IgD-negative memory B cell (primary cell): ENCODE measurements around the gene MAPRE3. TPM values are rescaled to one million over a fixed set of nuclear protein-coding genes. Genes with fewer than 3 reads are reported as not detected.

ENCODE experiments used
- H3K27ac Mint-ChIP-seq, 3 donors: one replicate each; pipeline ENCODE4 v1.8.0; 2020 to 2022; ENCODE audit warnings: mild to moderate bottlenecking in 3 of 3, mixed read lengths in 3 of 3, moderate library complexity in 1 of 3
- H3K27me3 Mint-ChIP-seq: one replicate; pipeline ENCODE4 v1.8.0; 2021; ENCODE audit warnings: mixed read lengths
- H3K36me3 Mint-ChIP-seq: one replicate; pipeline ENCODE4 v1.8.0; 2020; ENCODE audit warnings: mild to moderate bottlenecking, mixed read lengths
- H3K4me1 Mint-ChIP-seq, 3 donors: one replicate each; pipeline ENCODE4 v1.8.0; 2020 to 2022; ENCODE audit warnings: mixed read lengths in 3 of 3, mild to moderate bottlenecking in 1 of 3
- H3K4me3 Mint-ChIP-seq, 4 donors: one replicate each; pipeline ENCODE4 v1.8.0; 2020 to 2022; ENCODE audit warnings: mild to moderate bottlenecking in 4 of 4, mixed read lengths in 4 of 4, moderate library complexity in 3 of 4
- H3K9me3 Mint-ChIP-seq, 3 donors: one replicate each; pipeline ENCODE4 v1.8.0; 2020 to 2021; ENCODE audit warnings: mixed read lengths in 3 of 3, mild to moderate bottlenecking in 1 of 3
- polyA plus RNA-seq: library from polyadenylated mRNA; unstranded; fragments of 300-500 nt; fragmentation: Illumina TruSeq; gene quantifications from one replicate; pipeline ENCODE4 v1.2.3, GENCODE V29; 2021

Gene MAPRE3
- polyA plus RNA-seq, 1 donor from 2014 or later = 2.4 TPM

- Mint-ChIP-seq H3K36me3 (no peaks in the 10 kb centered on the region), H3K9me3 (no peaks in the 10 kb centered on the region), H3K4me1 (peaks cover 10 to 16% (median 11%) of the 10 kb centered on the region in 3 donors), H3K27ac (peak overlapping the region in 2 of 3 donors; percentile 58 to 70), H3K4me3 (peak overlapping the region; percentile 58 to 85 (median 82)), H3K27me3 (peaks cover 14% of the 10 kb centered on the region)
Observed at GRCh38 chr2:26969077-26969844, 1.2 kb upstream of the MAPRE3 start.

DNA sequence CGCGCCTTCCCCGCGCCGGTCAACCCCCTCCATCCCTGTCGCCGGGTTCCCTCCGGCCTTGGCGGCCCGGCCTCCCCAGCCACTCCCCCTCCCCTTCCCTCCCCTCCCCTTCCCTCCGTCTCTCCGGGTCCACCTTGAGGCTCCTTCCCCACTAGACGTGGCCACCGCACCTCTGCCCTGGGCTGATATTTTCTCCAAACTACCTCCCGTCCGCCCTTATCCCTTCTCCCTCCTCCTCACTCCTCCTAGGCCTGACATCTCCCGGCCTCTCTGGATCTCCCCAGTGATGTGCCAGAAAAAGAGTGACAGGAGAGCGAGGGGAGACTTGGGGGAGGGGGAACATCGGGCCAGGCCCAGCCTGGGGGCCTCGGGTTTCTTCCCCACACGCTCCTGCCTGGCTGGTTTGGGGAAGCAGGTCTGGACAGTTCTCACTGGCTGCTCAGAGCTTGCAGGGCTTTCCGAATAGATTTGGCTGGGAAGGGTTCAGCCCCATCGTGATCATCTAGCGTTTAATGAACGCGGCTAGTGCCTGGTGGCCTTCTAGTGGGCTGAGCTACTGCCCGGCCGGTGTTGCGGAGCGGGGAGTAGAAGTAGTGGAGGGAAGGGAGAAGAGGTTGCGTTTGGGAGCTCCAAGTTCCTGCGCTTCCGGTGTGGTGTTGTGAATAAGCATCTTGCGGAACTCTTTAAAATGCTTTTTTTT is 641 bp downstream of the MAPRE3 start:
- Mint-ChIP-seq H3K4me3 (peak overlapping the region; percentile 72 to 91 (median 83)), H3K4me1 (peaks cover 10 to 17% (median 11%) of the 10 kb centered on the region in 3 donors), H3K9me3 (no peaks in the 10 kb centered on the region), H3K27ac (peak overlapping the region; percentile 38 to 85 (median 73)), H3K36me3 (no peaks in the 10 kb centered on the region), H3K27me3 (peaks cover 6% of the 10 kb centered on the region)

DNA sequence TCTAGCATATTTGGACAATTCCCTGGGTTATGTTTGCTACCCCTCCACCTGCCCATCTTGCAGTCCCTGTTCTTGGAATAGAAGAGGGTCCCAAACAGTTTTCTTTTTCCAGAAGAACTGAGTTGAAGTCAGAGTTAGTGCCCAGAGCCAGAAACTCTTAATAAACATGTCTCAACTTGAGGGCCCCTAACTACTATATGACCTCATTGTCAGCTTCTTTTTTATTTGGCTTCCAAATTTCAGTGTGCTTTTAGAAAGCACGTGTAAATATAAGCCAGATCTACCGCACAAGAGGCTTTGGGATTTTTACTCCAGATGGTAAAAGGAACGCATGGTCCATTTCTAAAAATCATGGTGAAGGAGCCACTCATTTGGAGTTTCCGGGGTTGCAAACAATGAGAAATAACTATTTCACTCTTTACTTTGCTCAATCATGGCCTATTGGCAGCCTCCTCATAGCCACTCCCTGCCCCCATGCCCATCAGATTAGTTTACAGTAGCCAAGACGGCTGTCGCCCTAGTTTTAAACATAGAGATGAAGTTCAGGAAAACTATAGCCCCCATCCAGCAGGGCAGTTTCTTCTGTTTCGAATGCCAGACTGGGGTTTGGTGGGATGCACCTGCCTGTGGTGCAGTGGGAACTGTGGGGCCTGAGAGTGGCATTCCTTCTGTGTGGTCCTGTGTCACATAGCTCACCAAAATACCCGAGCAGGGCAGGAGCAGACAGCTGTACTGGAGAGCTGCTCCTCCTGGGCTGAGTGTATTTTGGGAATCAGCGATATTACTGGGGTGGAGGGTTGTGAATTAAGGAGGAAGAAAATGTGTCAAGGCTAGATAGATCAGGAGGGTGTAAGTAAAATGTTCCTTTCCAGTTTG is 1.7 kb downstream of the MAPRE3 start:
- H3K27me3 Mint-ChIP-seq = peaks cover 6% of the 10 kb centered on the region
- no peaks in the 10 kb centered on the region for H3K9me3 Mint-ChIP-seq
- H3K36me3 Mint-ChIP-seq = no peaks in the 10 kb centered on the region
- H3K4me3 Mint-ChIP-seq = peak overlapping the region in 2 of 4 donors; percentile 72 to 79
- H3K27ac Mint-ChIP-seq = peak overlapping the region; percentile 38 to 85 (median 73)
- H3K4me1 Mint-ChIP-seq = peaks cover 10 to 17% (median 11%) of the 10 kb centered on the region in 3 donors

DNA sequence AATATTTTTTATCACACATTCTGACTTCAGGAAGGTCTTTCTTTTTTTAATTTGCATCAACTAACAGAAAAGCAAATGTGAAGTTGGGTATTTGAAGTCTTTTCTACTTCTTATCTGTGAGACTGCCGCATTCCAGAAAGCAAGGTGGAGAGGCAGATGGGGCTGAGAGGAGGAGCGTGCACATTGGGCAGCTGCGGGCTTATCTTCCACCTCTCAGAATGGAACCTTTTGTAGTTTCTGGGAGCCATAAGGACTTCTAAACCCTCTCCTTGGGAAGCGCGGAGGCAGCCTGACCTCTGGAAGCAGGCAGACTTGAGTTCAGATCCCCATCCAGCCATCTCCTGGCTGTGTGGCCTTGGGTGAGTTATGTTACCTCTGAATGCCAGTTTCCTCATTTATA is 3.9 kb downstream of the MAPRE3 start:
- no peaks in the 10 kb centered on the region for H3K36me3 Mint-ChIP-seq
- H3K4me3 Mint-ChIP-seq = no peak overlapping the region
- peaks cover 8 to 14% (median 9%) of the 10 kb centered on the region in 3 donors for H3K4me1 Mint-ChIP-seq
- no peaks in the 10 kb centered on the region for H3K9me3 Mint-ChIP-seq
- no peak overlapping the region for H3K27ac Mint-ChIP-seq
- no peaks in the 10 kb centered on the region for H3K27me3 Mint-ChIP-seq

DNA sequence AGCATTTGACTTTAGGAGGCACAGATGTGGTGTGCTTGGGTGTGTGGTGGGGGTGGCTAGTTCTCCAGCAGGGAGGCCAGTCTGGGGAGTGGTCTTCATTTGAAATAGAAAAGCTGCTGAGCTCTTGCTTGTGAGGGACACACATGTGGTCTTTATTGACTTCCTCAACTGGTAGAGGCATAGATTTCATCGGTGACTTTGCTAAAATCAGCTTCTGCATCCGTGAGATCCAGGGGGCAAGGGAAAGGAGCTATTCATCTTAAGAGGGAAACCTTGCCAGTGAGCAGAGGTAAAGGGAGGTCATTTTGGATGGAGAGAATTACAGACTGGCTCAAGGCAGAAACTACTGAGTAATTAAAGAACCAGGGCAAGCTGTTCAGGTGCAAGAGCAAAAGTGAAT is 4.7 kb downstream of the MAPRE3 start:
- Mint-ChIP-seq H3K36me3 (peaks cover 2% of the 10 kb centered on the region), H3K4me3 (no peak overlapping the region), H3K27ac (no peak overlapping the region), H3K27me3 (no peaks in the 10 kb centered on the region), H3K9me3 (no peaks in the 10 kb centered on the region), H3K4me1 (peaks cover 2 to 11% (median 5%) of the 10 kb centered on the region in 3 donors)

DNA sequence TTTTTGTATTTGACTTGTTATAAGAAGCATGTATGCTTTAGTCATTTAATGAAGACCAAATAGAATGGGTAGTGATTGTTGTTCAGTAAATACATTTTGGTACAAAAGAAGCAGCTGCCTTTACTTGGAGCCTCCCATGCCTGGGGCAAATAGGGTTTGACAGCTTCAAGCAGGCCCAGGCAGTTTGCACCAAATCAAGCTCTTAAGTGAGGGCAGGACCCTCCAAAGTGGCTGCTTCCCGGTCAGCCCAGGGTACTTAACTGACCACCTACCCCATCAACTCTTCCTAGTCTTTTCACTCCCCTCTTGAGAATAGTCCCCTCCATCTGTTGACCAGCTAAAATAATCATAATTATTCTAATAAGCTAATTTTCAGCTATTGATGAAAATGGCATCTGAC is 5.2 kb downstream of the MAPRE3 start:
- Mint-ChIP-seq H3K36me3 (peaks cover 2% of the 10 kb centered on the region), H3K4me3 (no peak overlapping the region), H3K27me3 (no peaks in the 10 kb centered on the region), H3K27ac (no peak overlapping the region), H3K9me3 (no peaks in the 10 kb centered on the region), H3K4me1 (peaks cover 0 to 9% (median 4%) of the 10 kb centered on the region in 3 donors)

DNA sequence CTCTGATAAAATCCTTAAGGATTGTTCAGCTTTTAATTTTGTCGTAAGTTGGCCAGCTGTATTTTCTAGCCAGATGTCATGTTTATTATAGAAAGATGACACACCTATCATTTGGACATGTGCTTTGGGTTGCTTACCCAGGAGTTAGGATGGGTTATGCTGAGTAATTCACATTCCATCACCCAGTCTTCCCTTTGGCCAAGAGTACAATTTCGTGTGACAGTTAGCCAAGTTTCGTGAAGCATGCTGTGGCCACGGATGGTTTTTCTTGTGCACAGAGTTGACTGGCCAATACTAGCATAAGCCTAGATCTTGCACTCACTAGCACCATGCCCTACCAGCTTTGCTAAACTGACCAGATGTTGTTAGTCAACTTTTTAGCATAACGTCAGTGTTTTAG is 5.8 kb downstream of the MAPRE3 start:
- no peak overlapping the region for H3K27ac Mint-ChIP-seq
- H3K9me3 Mint-ChIP-seq = no peaks in the 10 kb centered on the region
- H3K36me3 Mint-ChIP-seq = peaks cover 2% of the 10 kb centered on the region
- H3K4me3 Mint-ChIP-seq = no peak overlapping the region
- no peaks in the 10 kb centered on the region for H3K27me3 Mint-ChIP-seq
- peaks cover 0 to 7% (median 1%) of the 10 kb centered on the region in 3 donors for H3K4me1 Mint-ChIP-seq

- H3K4me1 Mint-ChIP-seq = peaks cover 0 to 1% (median under 1%) of the 10 kb centered on the region in 3 donors
- H3K27me3 Mint-ChIP-seq = no peaks in the 10 kb centered on the region
- H3K4me3 Mint-ChIP-seq = no peak overlapping the region
- no peaks in the 10 kb centered on the region for H3K9me3 Mint-ChIP-seq
- H3K27ac Mint-ChIP-seq = no peak overlapping the region
- peaks cover 2% of the 10 kb centered on the region for H3K36me3 Mint-ChIP-seq
Observed at GRCh38 chr2:26977012-26977411, 6.6 kb downstream of the MAPRE3 start.

GRCh38 chr2:26978061-26978596 is 7.7 kb downstream of the MAPRE3 start:
- Mint-ChIP-seq H3K9me3 (no peaks in the 10 kb centered on the region), H3K36me3 (peaks cover 2% of the 10 kb centered on the region), H3K27ac (no peak overlapping the region), H3K27me3 (no peaks in the 10 kb centered on the region), H3K4me1 (peaks cover 0 to 2% (median 1%) of the 10 kb centered on the region in 3 donors), H3K4me3 (no peak overlapping the region)

- Mint-ChIP-seq H3K27ac (no peak overlapping the region), H3K36me3 (peaks cover 2% of the 10 kb centered on the region), H3K4me1 (peaks cover 0 to 2% (median 1%) of the 10 kb centered on the region in 3 donors), H3K9me3 (no peaks in the 10 kb centered on the region), H3K4me3 (no peak overlapping the region), H3K27me3 (no peaks in the 10 kb centered on the region)
Observed at GRCh38 chr2:26979741-26980140, 9.3 kb downstream of the MAPRE3 start.

DNA sequence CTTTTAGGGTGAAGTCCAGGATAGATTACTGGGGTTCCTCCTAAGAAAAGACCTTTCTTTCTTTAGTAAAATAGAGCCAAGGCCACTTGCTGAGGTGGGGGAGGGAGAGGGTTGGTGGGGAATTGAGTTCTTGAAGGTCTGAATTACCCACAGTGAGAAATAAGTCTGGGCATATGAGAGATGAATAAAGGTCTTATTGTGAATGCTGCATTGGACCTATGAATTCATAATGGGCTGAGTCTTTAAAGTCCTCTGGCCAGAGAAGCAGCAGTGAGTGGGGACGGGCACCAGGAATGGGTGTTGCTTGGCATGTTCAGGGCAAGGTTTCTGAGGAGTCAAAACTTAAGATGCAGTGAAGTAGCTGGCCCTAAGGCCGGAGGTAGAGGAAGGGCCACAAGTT is 10.5 kb downstream of the MAPRE3 start:
- Mint-ChIP-seq H3K4me1 (peaks cover 0 to 2% (median 0%) of the 10 kb centered on the region in 3 donors), H3K27ac (no peak overlapping the region)

GRCh38 chr2:26982102-26982742 is 11.8 kb downstream of the MAPRE3 start:
- H3K27me3 Mint-ChIP-seq = no peaks in the 10 kb centered on the region

More for the DNA sequence above, 10.5 kb downstream of the MAPRE3 start:
- no peaks in the 10 kb centered on the region for H3K9me3 Mint-ChIP-seq
- H3K36me3 Mint-ChIP-seq = peaks cover 2% of the 10 kb centered on the region
- no peaks in the 10 kb centered on the region for H3K27me3 Mint-ChIP-seq
- H3K4me3 Mint-ChIP-seq = no peak overlapping the region

DNA sequence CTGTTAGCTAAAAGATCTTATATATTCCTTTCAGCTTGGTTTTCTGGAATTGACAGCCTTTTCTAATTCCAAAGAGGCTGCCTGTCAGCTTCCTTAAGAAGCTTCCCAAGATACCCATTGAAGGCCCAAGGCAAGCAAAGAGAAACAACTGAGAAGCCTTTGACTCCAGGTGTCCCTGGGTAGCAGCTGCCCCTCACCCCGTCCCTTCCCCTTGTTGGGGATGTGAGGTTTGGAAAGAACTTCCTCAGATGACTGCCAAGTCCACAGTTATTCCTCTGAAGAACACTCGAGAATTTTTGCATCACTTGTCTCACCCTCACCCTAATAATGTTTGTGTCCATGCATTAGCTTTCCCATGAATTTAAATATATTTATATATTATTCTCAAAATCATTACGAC is 13.3 kb downstream of the MAPRE3 start:
- Mint-ChIP-seq H3K27me3 (no peaks in the 10 kb centered on the region), H3K36me3 (peaks cover 4% of the 10 kb centered on the region), H3K4me1 (peaks cover 0 to 2% (median 0%) of the 10 kb centered on the region in 3 donors), H3K4me3 (no peak overlapping the region), H3K9me3 (no peaks in the 10 kb centered on the region), H3K27ac (no peak overlapping the region)

More at GRCh38 chr2:26982102-26982742, 11.8 kb downstream of the MAPRE3 start:
- Mint-ChIP-seq H3K36me3 (peaks cover 2% of the 10 kb centered on the region), H3K9me3 (no peaks in the 10 kb centered on the region), H3K4me3 (no peak overlapping the region), H3K27ac (no peak overlapping the region), H3K4me1 (peaks cover 0 to 2% (median 0%) of the 10 kb centered on the region in 3 donors)

- peaks cover 0 to 2% (median 0%) of the 10 kb centered on the region in 3 donors for H3K4me1 Mint-ChIP-seq
- no peaks in the 10 kb centered on the region for H3K27me3 Mint-ChIP-seq
- no peaks in the 10 kb centered on the region for H3K9me3 Mint-ChIP-seq
- H3K27ac Mint-ChIP-seq = no peak overlapping the region
- H3K36me3 Mint-ChIP-seq = peaks cover 3% of the 10 kb centered on the region
- no peak overlapping the region for H3K4me3 Mint-ChIP-seq
Observed at GRCh38 chr2:26985807-26986206, 15.4 kb downstream of the MAPRE3 start.
